Measurements from ENCODE around the gene TMTC3.
A peak's percentile ranks its signal among the peaks of the same experiment; 100 is the strongest.

TMTC3 gene

DNA sequence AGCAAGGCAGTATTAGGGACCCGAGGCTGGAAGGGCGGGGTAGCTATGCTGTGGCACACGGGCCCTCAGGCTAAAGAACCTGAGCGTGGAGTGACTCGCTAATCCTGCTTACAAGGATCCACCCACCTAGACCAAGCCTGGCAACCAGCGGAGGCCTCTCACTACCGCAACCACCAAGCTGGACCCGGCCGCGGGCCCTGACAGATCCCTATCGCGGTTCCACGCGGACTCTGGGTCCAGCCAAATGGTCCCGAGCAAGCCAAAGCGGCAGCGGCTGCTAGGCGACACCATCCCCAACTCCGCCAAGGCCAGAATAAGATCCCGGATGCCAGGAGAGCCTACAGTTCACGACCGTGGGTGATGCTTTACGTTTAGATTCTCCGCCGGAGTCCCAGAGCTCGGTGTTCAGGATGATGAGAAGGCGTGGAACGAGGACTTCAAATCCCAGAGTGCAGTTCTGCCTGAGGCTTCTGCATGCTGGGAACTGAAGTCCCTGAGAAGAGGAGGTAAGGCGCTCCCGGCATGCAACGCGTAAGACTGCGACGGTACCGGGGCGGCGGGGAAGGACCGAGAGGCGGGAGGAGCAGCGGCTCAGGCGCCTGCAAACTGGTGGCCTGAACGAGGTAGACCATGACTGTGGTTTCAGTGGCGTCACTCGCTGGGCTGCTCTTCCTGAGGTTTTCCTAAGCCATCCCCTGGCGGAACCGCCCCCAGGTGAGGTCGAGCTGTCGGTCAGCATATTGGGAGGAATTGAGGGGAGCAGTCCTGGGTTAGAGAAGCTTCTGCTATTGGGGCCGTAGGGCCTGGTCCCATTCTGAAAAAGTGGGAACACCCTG lies at the start of gene TMTC3, which contains the start of gene CEP290:
TSS of gene TMTC3 (plus strand) at position 534 of the 836 bp plus-strand sequence. CDS start 6,009 bp downstream, outside the sequence.
TSS of gene CEP290 (minus strand) at position 315 of the 836 bp plus-strand sequence. CDS start 781 bp downstream, outside the sequence.
- TF ChIP-seq, protein P1, sequence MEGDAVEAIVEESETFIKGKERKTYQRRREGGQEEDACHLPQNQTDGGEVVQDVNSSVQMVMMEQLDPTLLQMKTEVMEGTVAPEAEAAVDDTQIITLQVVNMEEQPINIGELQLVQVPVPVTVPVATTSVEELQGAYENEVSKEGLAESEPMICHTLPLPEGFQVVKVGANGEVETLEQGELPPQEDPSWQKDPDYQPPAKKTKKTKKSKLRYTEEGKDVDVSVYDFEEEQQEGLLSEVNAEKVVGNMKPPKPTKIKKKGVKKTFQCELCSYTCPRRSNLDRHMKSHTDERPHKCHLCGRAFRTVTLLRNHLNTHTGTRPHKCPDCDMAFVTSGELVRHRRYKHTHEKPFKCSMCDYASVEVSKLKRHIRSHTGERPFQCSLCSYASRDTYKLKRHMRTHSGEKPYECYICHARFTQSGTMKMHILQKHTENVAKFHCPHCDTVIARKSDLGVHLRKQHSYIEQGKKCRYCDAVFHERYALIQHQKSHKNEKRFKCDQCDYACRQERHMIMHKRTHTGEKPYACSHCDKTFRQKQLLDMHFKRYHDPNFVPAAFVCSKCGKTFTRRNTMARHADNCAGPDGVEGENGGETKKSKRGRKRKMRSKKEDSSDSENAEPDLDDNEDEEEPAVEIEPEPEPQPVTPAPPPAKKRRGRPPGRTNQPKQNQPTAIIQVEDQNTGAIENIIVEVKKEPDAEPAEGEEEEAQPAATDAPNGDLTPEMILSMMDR (IDR thresholded peaks at IDR 0.05): no peak

DNA sequence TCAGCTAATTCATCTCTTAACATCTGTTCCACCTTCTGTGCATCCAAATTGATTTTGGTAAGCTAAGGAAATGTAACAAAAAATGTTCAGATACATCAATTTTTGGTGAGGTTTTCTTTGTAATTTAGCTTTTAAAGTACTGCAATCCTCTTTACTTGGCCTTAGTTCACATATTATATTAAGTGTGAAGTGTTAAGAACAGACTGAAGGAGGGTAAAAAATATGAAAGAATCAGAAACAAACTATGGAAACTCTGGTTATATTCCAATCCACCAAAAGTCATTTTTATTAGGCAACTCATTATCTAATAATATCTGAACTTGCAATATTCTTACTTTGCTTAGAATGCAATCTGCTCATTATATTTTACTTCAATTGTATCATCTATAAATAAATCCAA lies 49.3 kb upstream of the TMTC3 start:
- TF ChIP-seq, protein P1 (IDR thresholded peaks at IDR 0.05): no peak

DNA sequence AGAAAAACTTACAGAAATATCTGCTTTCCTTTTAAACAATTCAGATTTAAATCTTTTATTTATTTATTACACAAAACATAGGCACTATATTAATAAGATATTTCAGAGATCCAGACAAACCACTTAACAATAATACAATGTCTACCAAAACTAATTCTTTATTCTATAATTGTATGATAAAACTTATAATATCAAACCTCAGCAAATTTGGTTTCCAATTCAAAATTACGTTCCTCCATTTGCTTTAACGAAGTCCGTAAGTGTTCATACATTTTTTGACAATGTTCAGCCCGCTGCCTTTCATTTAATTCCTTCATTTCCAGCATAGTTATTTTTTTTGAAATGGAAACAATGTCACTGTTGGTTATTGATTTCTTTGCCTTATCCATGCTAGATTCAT lies 48.5 kb upstream of the TMTC3 start:
- TF ChIP-seq, protein P1 (IDR thresholded peaks at IDR 0.05): no peak

DNA sequence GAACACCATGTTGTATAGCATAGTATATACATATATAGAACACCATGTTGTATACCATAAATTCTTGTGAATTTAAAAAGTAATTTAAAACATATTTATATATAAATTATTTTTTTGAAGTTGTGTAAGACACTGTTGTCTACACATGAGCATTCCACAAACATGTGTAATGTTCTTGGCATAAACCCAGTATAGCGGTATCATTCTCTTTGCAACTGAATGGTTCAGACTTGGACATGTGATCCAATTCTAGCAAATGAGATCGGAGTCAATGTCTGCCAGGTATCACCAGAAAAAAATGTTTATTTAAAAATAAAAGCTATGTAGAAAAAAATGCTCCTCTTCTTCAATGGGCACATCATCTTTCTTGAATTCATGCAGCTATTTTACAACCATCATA lies 34.1 kb upstream of the TMTC3 start:
- TF ChIP-seq, protein P1 (IDR thresholded peaks at IDR 0.05): no peak

DNA sequence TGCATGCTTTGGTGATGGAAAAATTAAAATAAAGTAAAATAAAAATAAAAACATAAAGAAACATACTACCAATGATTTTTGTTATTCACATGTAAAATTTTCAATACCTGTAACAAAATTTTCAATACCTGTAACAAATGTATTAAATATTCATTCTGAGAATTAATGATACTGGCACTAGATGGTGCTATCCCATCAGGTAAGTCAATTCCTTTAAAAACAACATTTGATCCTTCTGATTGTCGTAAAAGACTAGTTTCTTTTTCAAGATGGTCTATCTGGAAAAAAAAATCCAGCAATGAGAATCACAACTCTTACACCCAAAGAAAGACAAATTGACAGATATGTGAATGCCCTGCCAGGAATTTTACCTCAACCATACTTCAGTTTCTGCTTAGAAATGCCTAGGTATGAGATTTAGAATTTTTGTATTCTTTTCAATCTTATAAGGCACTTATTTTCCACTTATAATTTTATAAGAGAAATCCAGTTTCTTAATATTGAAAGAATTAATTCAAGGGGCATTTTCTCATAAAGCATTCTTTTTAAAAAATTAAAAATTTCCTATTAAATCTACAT lies 30.9 kb upstream of the TMTC3 start:
- TF ChIP-seq, protein P1 (IDR thresholded peaks at IDR 0.05): peak; percentile 63

DNA sequence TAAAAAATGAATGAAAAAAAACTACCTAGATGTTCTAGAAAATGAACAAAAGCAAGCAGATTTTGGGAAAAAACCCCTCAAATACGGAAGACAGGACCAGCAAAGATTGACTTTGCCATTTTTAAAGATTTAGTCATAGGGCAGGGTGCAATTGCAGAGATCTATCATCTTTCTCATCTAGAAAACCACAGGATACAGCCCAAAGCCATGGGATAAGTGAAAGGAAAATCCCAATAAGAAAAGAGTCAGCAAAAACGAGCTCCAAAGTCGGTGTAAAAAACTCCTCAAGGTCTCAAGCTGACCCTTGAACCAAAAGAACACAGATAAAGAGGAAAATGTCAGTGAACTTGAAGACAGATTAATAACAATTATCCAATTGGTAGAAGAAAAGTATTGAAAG lies 28.2 kb upstream of the TMTC3 start:
- TF ChIP-seq, protein P1 (IDR thresholded peaks at IDR 0.05): no peak

DNA sequence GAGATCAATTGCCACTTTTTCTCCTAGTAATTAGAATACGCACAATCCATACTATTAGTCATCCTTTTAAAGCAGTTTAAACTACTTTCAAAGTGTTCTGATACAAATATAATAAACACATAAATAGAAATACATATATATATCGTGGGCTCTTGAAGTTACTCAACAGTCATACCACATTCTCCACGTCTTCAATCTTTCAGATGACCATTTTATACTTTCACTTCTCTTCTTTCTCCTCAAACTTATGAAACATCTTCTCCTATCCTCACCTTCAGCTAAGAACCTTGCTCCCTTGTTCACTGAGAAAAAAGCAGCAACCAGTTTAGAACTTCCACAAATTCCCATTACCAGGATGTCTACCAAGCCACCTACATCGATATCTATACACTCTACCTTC lies 19.4 kb upstream of the TMTC3 start:
- TF ChIP-seq, protein P1 (IDR thresholded peaks at IDR 0.05): no peak

All from LNCAP (cell line).